IMR-90 (cell line): Measurements from ENCODE around the gene SLC38A7.

Experiments
- CTCF ChIP-seq: conservative IDR thresholded peaks from 2 replicates; pipeline ENCODE4 v1.5.1; 2012; ENCODE audit warnings: mild to moderate bottlenecking, low read depth, low read length, improper control_type of control experiment
- FOS ChIP-seq: fragments of 150-350 bp; IDR thresholded peaks from 2 replicates; pipeline ENCODE4 v1.6.1; 2016; ENCODE audit warnings: low read depth, low read length
- MAFK ChIP-seq: IDR thresholded peaks from 2 replicates; pipeline ENCODE4 v1.6.1; 2012; ENCODE audit warnings: low read depth, low read length, improper control_type of control experiment
- MAZ ChIP-seq: IDR thresholded peaks from 2 replicates; pipeline ENCODE4 v1.6.1; 2012; ENCODE audit warnings: low read depth, mild to moderate bottlenecking, low read length, improper control_type of control experiment, moderate library complexity, borderline replicate concordance
- MXI1 ChIP-seq: IDR thresholded peaks from 2 replicates; pipeline ENCODE4 v1.6.1; 2012; ENCODE audit warnings: low read depth, mild to moderate bottlenecking, low read length, moderate library complexity, borderline replicate concordance
- NFE2L2 ChIP-seq: fragments of 150-350 bp; IDR thresholded peaks from 2 replicates; pipeline ENCODE4 v1.6.1; 2016; ENCODE audit warnings: low read depth, mild to moderate bottlenecking, low read length
- POLR2A ChIP-seq: IDR thresholded peaks from 2 replicates; pipeline ENCODE4 v1.6.1; 2012; ENCODE audit warnings: mild to moderate bottlenecking, low read depth, low read length
- RAD21 ChIP-seq: IDR thresholded peaks from 2 replicates; pipeline ENCODE4 v1.6.1; 2012; ENCODE audit warnings: low read length, improper control_type of control experiment
- RCOR1 ChIP-seq: IDR thresholded peaks from 2 replicates; pipeline ENCODE4 v1.6.1; 2012; ENCODE audit warnings: mild to moderate bottlenecking, low read length, improper control_type of control experiment; ENCODE audit not compliant: insufficient replicate concordance
- RFX5 ChIP-seq: IDR thresholded peaks from 2 replicates; pipeline ENCODE4 v1.8.0; 2012; ENCODE audit warnings: low read depth, mild to moderate bottlenecking, low read length, moderate library complexity
- SMC3 ChIP-seq: fragments of 150-350 bp; IDR thresholded peaks from 2 replicates; pipeline ENCODE4 v1.6.1; 2016; ENCODE audit warnings: low read depth, mild to moderate bottlenecking, antibody characterized with exemption, low read length, moderate library complexity
- USF2 ChIP-seq: fragments of 150-350 bp; IDR thresholded peaks from 2 replicates; pipeline ENCODE4 v1.6.1; 2017; ENCODE audit warnings: mild to moderate bottlenecking, antibody characterized with exemption, low read length, low read depth

- no peak for TF ChIP-seq RFX5
- no peak for TF ChIP-seq USF2
- TF ChIP-seq POLR2A, result no peak
- no peak for TF ChIP-seq CTCF
- TF ChIP-seq RAD21, result no peak
- no peak for TF ChIP-seq NFE2L2
- no peak for TF ChIP-seq RCOR1
- TF ChIP-seq MAFK, result no peak
- no peak for TF ChIP-seq SMC3
- TF ChIP-seq FOS, result no peak
- TF ChIP-seq MXI1, result no peak
- no peak for TF ChIP-seq MAZ
Observed at GRCh38 chr16:58654560-58655214, 29.9 kb downstream of the SLC38A7 start.
